Psoas muscle (tissue), 8 donors: ENCODE data around the gene AFF3. TPM values are rescaled to one million over a fixed set of nuclear protein-coding genes. Genes with fewer than 3 reads are reported as not detected.

Experiments used
- ATAC-seq, 4 donors: fragments of 200-7000 bp; cut with Tn5 transposase; one replicate each; pipeline ENCODE4 v1.9.1; 2020; ENCODE audit warnings: moderate library complexity in 3 of 4, mild to moderate bottlenecking in 2 of 4
- DNase-seq, 2 donors: peaks; one replicate each; pipeline ENCODE4 v3.0.0-alpha.2; 2020
- H3K27ac ChIP-seq: fragments of 200-600 bp; one replicate; pipeline ENCODE4 v1.8.0; 2022
- H3K27me3 ChIP-seq, 3 donors: fragments of 200-600 bp in 1 of 3; one replicate each; pipeline versions ENCODE4 v1.6.1 to v1.8.0; 2013 to 2022; ENCODE audit warnings: low read length in 2 of 3, mild to moderate bottlenecking in 2 of 3, moderate library complexity in 1 of 3; ENCODE audit not compliant: insufficient read depth in 3 of 3
- H3K36me3 ChIP-seq, 2 donors: fragments of 200-600 bp in 1 of 2; one replicate each; pipeline versions ENCODE4 v1.6.1 to v1.8.0; 2013 to 2022; ENCODE audit warnings: low read depth in 1 of 2, mild to moderate bottlenecking in 1 of 2, moderate library complexity in 1 of 2; ENCODE audit not compliant: insufficient read depth in 1 of 2
- H3K4me1 ChIP-seq: fragments of 200-600 bp; one replicate; pipeline ENCODE4 v1.8.0; 2022
- H3K4me3 ChIP-seq: fragments of 200-600 bp; one replicate; pipeline ENCODE4 v1.8.0; 2022; ENCODE audit warnings: mild to moderate bottlenecking
- H3K9me3 ChIP-seq: fragments of 200-600 bp; one replicate; pipeline ENCODE4 v1.8.0; 2022
- CTCF ChIP-seq: fragments of 200-600 bp; IDR thresholded peaks from one replicate; pipeline ENCODE4 v1.8.0; 2022; ENCODE audit warnings: antibody characterized with exemption
- WGBS, 3 donors: extraction: QIAGEN DNeasy Blood & Tissue Kit; methylation state at CpG; one replicate each; pipeline versions ENCODE4 v1.1.6 to v1.1.7; 2013; 5-methylcytosine and 5-hydroxymethylcytosine counted together
- intact Hi-C, 2 donors: fragments of 100-400 bp; cut with DNase I; formaldehyde crosslinking; loops; one replicate each; pipeline versions ENCODE4 v1.11.0 to v1.14.2; 2022
- polyA plus RNA-seq, 3 donors: library from polyadenylated mRNA; stranded (reverse); fragments of 200-250 nt; gene quantifications; one replicate each; pipeline ENCODE4 v1.2.3, GENCODE V29; 2013
- total RNA-seq, 4 donors: library from RNA; stranded (reverse); fragmentation: NEBNext Ultra II Directional in 2 of 4; extraction: Animal tissue kit (Norgen Biotek cat#: 25700) in 2 of 4; gene quantifications; one replicate each; pipeline versions ENCODE4 v1.2.1 to v1.2.4, GENCODE V29; 2021 to 2023
- donor health status: healthy with polysubstance abuse.
- donor health status: DM: no; HTN: no; CAD: no; lungs with moderate emphysema.
- donor health status: Bipolar disorder and iron deficiency.
- donor health status: healthy.
- donor health status: DM: yes; HTN: yes; CAD: no.
- donor health status: DM: no; HTN: no; CAD: no.
- donor health status: DM: no; HTN: no; CAD: no.
- donor health status: DM: yes; HTN: yes; CAD: no.

The AFF3 gene
- total and polyA plus RNA-seq, 7 donors = 0.08 to 2.9 (median 0.44) TPM

- no peak for ATAC-seq
- H3K27ac ChIP-seq = no peak overlapping the region
- no peaks in the 10 kb centered on the region for H3K4me1 ChIP-seq
- intact Hi-C loops = no loop called here
- TF ChIP-seq CTCF = no peak
- no peaks in the 10 kb centered on the region for H3K36me3 ChIP-seq
- H3K9me3 ChIP-seq = no peaks in the 10 kb centered on the region
- no peak overlapping the region for H3K4me3 ChIP-seq
- DNase-seq = no peak
- 46 to 57% (median 47%) methylated on average over 5 of the region's 5 CpGs for WGBS, 3 donors
- H3K27me3 ChIP-seq = peaks cover 0 to 12% (median 0%) of the 10 kb centered on the region in 3 donors
These were observed 131.1 kb downstream of the AFF3 start for GRCh38 chr2:100011272-100011731.

GRCh38 chr2:100010606-100011005 is 131.8 kb downstream of the AFF3 start:
- intact Hi-C loops = no loop called here
- TF ChIP-seq CTCF = no peak
- DNase-seq = no peak
- H3K27ac ChIP-seq = no peak overlapping the region
- H3K36me3 ChIP-seq = no peaks in the 10 kb centered on the region
- no peaks in the 10 kb centered on the region for H3K4me1 ChIP-seq
- no peak for ATAC-seq
- H3K9me3 ChIP-seq = no peaks in the 10 kb centered on the region
- no peak overlapping the region for H3K4me3 ChIP-seq
- 79 to 83% (median 82%) methylated on average over 5 of the region's 5 CpGs for WGBS, 3 donors
- peaks cover 0 to 12% (median 0%) of the 10 kb centered on the region in 3 donors for H3K27me3 ChIP-seq

GRCh38 chr2:100009743-100010142 is 132.6 kb downstream of the AFF3 start:
- no peak overlapping the region for H3K4me3 ChIP-seq
- DNase-seq (no peak), ATAC-seq (no peak)
- no peak overlapping the region for H3K27ac ChIP-seq
- TF ChIP-seq CTCF = no peak
- peaks cover 0 to 12% (median 0%) of the 10 kb centered on the region in 3 donors for H3K27me3 ChIP-seq
- intact Hi-C loops = no loop called here
- WGBS, 3 donors = 75 to 76% (median 76%) methylated on average over 6 of the region's 6 CpGs
- no peaks in the 10 kb centered on the region for H3K4me1 ChIP-seq
- H3K36me3 ChIP-seq = no peaks in the 10 kb centered on the region
- no peaks in the 10 kb centered on the region for H3K9me3 ChIP-seq

- intact Hi-C loops = no loop called here
- H3K27me3 ChIP-seq = peaks cover 0 to 12% (median 0%) of the 10 kb centered on the region in 3 donors
- no peaks in the 10 kb centered on the region for H3K36me3 ChIP-seq
- H3K4me3 ChIP-seq = no peak overlapping the region
- TF ChIP-seq CTCF = no peak
- no peaks in the 10 kb centered on the region for H3K4me1 ChIP-seq
- no peak overlapping the region for H3K27ac ChIP-seq
- ATAC-seq (no peak), DNase-seq (no peak)
- H3K9me3 ChIP-seq = no peaks in the 10 kb centered on the region
- 52 to 67% (median 57%) methylated on average over 2 of the region's 2 CpGs for WGBS, 3 donors
These were observed 133.4 kb downstream of the AFF3 start for GRCh38 chr2:100008956-100009355.

GRCh38 chr2:100006516-100006915 is 135.9 kb downstream of the AFF3 start:
- ATAC-seq (no peak), DNase-seq (no peak)
- no peak overlapping the region for H3K4me3 ChIP-seq
- H3K27ac ChIP-seq = no peak overlapping the region
- H3K9me3 ChIP-seq = no peaks in the 10 kb centered on the region
- H3K36me3 ChIP-seq = no peaks in the 10 kb centered on the region
- peaks cover 0 to 12% (median 0%) of the 10 kb centered on the region in 3 donors for H3K27me3 ChIP-seq
- intact Hi-C loops = no loop called here
- 87 to 89% (median 87%) methylated on average over 12 of the region's 12 CpGs for WGBS, 3 donors
- no peak for TF ChIP-seq CTCF
- no peaks in the 10 kb centered on the region for H3K4me1 ChIP-seq
